Keratinocyte (primary cell): ENCODE measurements around the gene CKMT2.

ENCODE experiments used
- CTCF ChIP-seq, 3 experiments: IDR thresholded peaks in 1 of 3; conservative IDR thresholded peaks in 1 of 3; optimal IDR thresholded peaks in 1 of 3; 2 replicates in 2 of 3; 3 replicates in 1 of 3; pipeline versions ENCODE3 to v1.5.1; 2011; ENCODE audit warnings: low read length in 3 of 3, mild to moderate bottlenecking in 3 of 3, moderate library complexity in 2 of 3, control low read depth in 1 of 3, inconsistent platforms in 1 of 3; ENCODE audit not compliant: insufficient read depth in 2 of 3; ENCODE audit errors: extremely low read depth in 1 of 3
- EZH2 ChIP-seq: IDR thresholded peaks from one replicate; pipeline ENCODE4 v1.6.1; 2012; ENCODE audit warnings: inconsistent platforms, mild to moderate bottlenecking, low read length, moderate library complexity

- TF ChIP-seq CTCF (optimal IDR thresholded peaks at IDR 0.05 in 1 of 3, IDR thresholded peaks at IDR 0.05 in 1 of 3, conservative IDR thresholded peaks at IDR 0.05 in 1 of 3; ENCODE audit: extremely low read depth in 1 of 3, insufficient read depth in 2 of 3, low read length in 3 of 3) (no peak), EZH2 (no peak)
Observed at GRCh38 chr5:81313278-81313677, 80.2 kb downstream of the CKMT2 start.
